ENCODE results near the gene TBC1D9. TPM values are rescaled to one million over a fixed set of nuclear protein-coding genes. Genes with fewer than 3 reads are reported as not detected.

The TBC1D9 gene
- total RNA-seq, 1 experiment from 2014 or later: 9.5 TPM

- TF ChIP-seq FOSL1 (IDR thresholded peaks at IDR 0.05; ENCODE audit: low read depth) (no peak), RAD21 (IDR thresholded peaks at IDR 0.05; ENCODE audit: low read depth) (no peak), ZFX (IDR thresholded peaks at IDR 0.05) (no peak), CBX3 (IDR thresholded peaks at IDR 0.05; ENCODE audit: low read depth) (no peak), TCF7L2 (IDR thresholded peaks at IDR 0.05; ENCODE audit: borderline replicate concordance, extremely low read depth, insufficient read depth, insufficient read length) (no peak), CTCF (IDR thresholded peaks at IDR 0.05 in 2 of 3, conservative IDR thresholded peaks at IDR 0.05 in 1 of 3; ENCODE audit: borderline replicate concordance in 1 of 3, insufficient read depth in 1 of 3, low read depth in 2 of 3, low read length in 2 of 3) (no peak), EZH2 (IDR thresholded peaks at IDR 0.05) (no peak)
- no peaks in the 10 kb centered on the region for H4K20me1 ChIP-seq (ENCODE audit: insufficient read depth)
- H3K4me1 ChIP-seq (ENCODE audit: control insufficient read depth in 1 of 2, insufficient read depth in 2 of 2, low read length in 2 of 2): no peaks in the 10 kb centered on the region
- BruUV-seq (replicated peaks): no TSS peak
- no peaks in the 10 kb centered on the region for H3K79me2 ChIP-seq (ENCODE audit: insufficient read depth, low read length)
- no peak for DNase-seq (ENCODE audit: low read depth, low spot score)
- H3K4me3 ChIP-seq (replicated peaks in 1 of 2; ENCODE audit: low read depth in 1 of 2, low read length in 2 of 2): no peak overlapping the region
- no peak overlapping the region for H3K4me2 ChIP-seq (ENCODE audit: low read length)
- RAD21 ChIA-PET (ENCODE audit: low non-redundant PET in 1 of 2, low total read pairs in 2 of 2, uncharacterized antibody in 2 of 2, unreplicated experiment in 2 of 2): no interaction called here
- no peak overlapping the region for H3K27ac ChIP-seq (ENCODE audit: low read depth, low read length)
- POLR2A ChIA-PET: no interaction called here
- CTCF ChIA-PET: no interaction called here
- no peaks in the 10 kb centered on the region for H3K27me3 ChIP-seq (ENCODE audit: insufficient read depth, low read length)
- intact Hi-C loops (cut with micrococcal nuclease): no loop called here
- ATAC-seq: no peak
- H3K9ac ChIP-seq (ENCODE audit: low read length): no peak overlapping the region
- H2AFZ ChIP-seq (ENCODE audit: low read depth, low read length, poor library complexity, severe bottlenecking): no peak overlapping the region
- no peaks in the 10 kb centered on the region for H3K9me2 ChIP-seq (ENCODE audit: insufficient read depth)
- H3K9me3 ChIP-seq (ENCODE audit: control insufficient read depth in 1 of 2, insufficient read depth in 1 of 2, low read depth in 1 of 2, low read length in 2 of 2): no peaks in the 10 kb centered on the region
- H3K36me3 ChIP-seq (ENCODE audit: control insufficient read depth in 1 of 2, insufficient read depth in 2 of 2, low read length in 2 of 2): no peaks in the 10 kb centered on the region
Observed at GRCh38 chr4:140645196-140645595, 111.0 kb downstream of the TBC1D9 start.

GRCh38 chr4:140644470-140645185 is 111.6 kb downstream of the TBC1D9 start:
- Histone ChIP-seq H3K79me2 (ENCODE audit: insufficient read depth, low read length) (no peaks in the 10 kb centered on the region), H4K20me1 (ENCODE audit: insufficient read depth) (no peaks in the 10 kb centered on the region), H3K36me3 (ENCODE audit: control insufficient read depth in 1 of 2, insufficient read depth in 2 of 2, low read length in 2 of 2) (no peaks in the 10 kb centered on the region), H3K4me1 (ENCODE audit: control insufficient read depth in 1 of 2, insufficient read depth in 2 of 2, low read length in 2 of 2) (no peaks in the 10 kb centered on the region), H3K9ac (ENCODE audit: low read length) (no peak overlapping the region), H3K27ac (ENCODE audit: low read depth, low read length) (no peak overlapping the region), H3K27me3 (ENCODE audit: insufficient read depth, low read length) (no peaks in the 10 kb centered on the region), H3K4me2 (ENCODE audit: low read length) (no peak overlapping the region), H3K9me2 (ENCODE audit: insufficient read depth) (no peaks in the 10 kb centered on the region), H3K9me3 (ENCODE audit: control insufficient read depth in 1 of 2, insufficient read depth in 1 of 2, low read depth in 1 of 2, low read length in 2 of 2) (no peaks in the 10 kb centered on the region), H2AFZ (ENCODE audit: low read depth, low read length, poor library complexity, severe bottlenecking) (no peak overlapping the region), H3K4me3 (replicated peaks in 1 of 2; ENCODE audit: low read depth in 1 of 2, low read length in 2 of 2) (no peak overlapping the region)
- DNase-seq (ENCODE audit: low read depth, low spot score) (no peak), ATAC-seq (no peak)
- intact Hi-C loops (cut with micrococcal nuclease): no loop called here
- no TSS peak for BruUV-seq (replicated peaks)
- CTCF ChIA-PET: no interaction called here
- RAD21 ChIA-PET (ENCODE audit: low non-redundant PET in 1 of 2, low total read pairs in 2 of 2, uncharacterized antibody in 2 of 2, unreplicated experiment in 2 of 2): no interaction called here
- POLR2A ChIA-PET: no interaction called here
- TF ChIP-seq ELF1 (IDR thresholded peaks at IDR 0.05; ENCODE audit: borderline replicate concordance, low read depth) (no peak), CEBPB (IDR thresholded peaks at IDR 0.05; ENCODE audit: low read depth) (no peak), EZH2 (IDR thresholded peaks at IDR 0.05) (no peak), ZFX (IDR thresholded peaks at IDR 0.05) (no peak), POLR2AphosphoS5 (IDR thresholded peaks at IDR 0.05; ENCODE audit: low read depth, low read length) (no peak), CTCF (IDR thresholded peaks at IDR 0.05 in 2 of 3, conservative IDR thresholded peaks at IDR 0.05 in 1 of 3; ENCODE audit: borderline replicate concordance in 1 of 3, insufficient read depth in 1 of 3, low read depth in 2 of 3, low read length in 2 of 3) (no peak), TCF7L2 (IDR thresholded peaks at IDR 0.05; ENCODE audit: borderline replicate concordance, extremely low read depth, insufficient read depth, insufficient read length) (no peak), ZNF274 (IDR thresholded peaks at IDR 0.05; ENCODE audit: low read depth, low read length) (no peak), SP1 (IDR thresholded peaks at IDR 0.05; ENCODE audit: low read depth) (no peak), JUND (IDR thresholded peaks at IDR 0.05) (no peak), MAX (IDR thresholded peaks at IDR 0.05) (no peak), CBX3 (IDR thresholded peaks at IDR 0.05; ENCODE audit: low read depth) (no peak), POLR2A (IDR thresholded peaks at IDR 0.05; ENCODE audit: borderline replicate concordance, extremely low read depth, insufficient read depth, insufficient read length) (no peak), SIN3A (IDR thresholded peaks at IDR 0.05; ENCODE audit: low read depth) (no peak), RAD21 (IDR thresholded peaks at IDR 0.05; ENCODE audit: low read depth) (no peak), EGR1 (IDR thresholded peaks at IDR 0.05; ENCODE audit: low read depth) (no peak)
